HG03097 (cell line): ENCODE measurements around the gene CNOT8.

Source experiments
- ATAC-seq: cut with Tn5 transposase; IDR thresholded peaks from one replicate; pipeline ENCODE4 v1.9.1; 2021; ENCODE audit not compliant: unreplicated experiment, low FRiP score

CNOT8 gene

GRCh38 chr5:154862766-154863165, 4.3 kb downstream of the CNOT8 start:
- no peak for ATAC-seq

DNA sequence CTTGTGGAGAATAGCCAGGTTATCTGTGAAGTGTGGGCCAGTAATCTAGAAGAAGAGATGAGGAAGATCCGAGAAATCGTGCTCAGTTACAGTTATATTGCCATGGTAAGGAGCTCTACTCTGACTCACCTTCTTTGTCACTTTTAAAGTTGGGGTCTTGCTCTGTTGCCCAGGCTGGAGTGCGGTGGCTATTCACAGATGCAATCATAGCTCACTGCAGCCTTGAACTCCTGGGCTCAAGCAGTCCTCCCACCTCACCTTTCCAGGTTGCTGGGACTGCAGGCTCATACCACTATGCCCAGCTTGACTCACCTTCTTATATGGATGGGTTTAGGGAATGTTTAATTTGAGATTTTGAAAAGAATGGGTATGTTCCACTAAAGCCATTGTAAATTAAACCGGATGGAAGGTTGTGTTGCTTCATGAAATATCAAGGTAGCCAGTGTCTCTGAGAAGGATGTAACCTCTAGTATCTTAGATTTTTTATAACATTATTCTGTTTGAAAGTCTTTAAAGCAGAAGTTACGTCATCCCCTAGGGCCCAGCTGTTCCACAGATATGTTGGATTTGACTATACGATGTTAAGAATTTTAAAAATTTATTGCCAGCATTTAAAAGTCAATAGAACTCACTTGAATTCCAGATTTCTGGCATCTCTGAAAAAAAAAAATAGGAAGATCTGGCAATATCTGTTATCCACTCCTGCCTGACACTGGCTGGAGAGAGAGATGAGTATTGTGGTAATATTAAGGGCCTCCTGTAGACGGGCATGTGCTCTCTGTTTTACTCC, 5.1 kb downstream of the CNOT8 start:
- no peak for ATAC-seq

- ATAC-seq, result no peak
Observed at GRCh38 chr5:154865466-154866184, 7.2 kb downstream of the CNOT8 start.

DNA sequence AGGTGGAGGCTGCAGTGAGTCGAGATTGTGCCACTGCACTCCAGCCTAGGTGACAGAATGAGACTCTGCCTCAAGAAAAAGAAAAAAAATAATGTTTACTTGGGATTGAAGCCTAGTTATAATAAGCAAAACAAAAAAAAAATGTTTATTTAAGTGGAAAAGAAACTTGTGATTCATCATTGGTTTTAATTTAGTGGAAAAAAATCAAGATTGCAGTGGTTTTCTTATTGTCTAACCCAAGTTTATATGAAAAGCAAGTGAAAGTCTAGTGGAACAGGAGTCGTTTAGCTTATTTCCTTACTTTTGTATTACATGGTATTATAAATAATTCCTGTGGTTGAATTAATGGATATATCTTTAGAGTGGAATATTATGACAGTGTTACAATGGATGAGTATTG, 8.4 kb downstream of the CNOT8 start:
- ATAC-seq, result no peak

- no peak for ATAC-seq
Observed at GRCh38 chr5:154868702-154869101, 10.3 kb downstream of the CNOT8 start.

DNA sequence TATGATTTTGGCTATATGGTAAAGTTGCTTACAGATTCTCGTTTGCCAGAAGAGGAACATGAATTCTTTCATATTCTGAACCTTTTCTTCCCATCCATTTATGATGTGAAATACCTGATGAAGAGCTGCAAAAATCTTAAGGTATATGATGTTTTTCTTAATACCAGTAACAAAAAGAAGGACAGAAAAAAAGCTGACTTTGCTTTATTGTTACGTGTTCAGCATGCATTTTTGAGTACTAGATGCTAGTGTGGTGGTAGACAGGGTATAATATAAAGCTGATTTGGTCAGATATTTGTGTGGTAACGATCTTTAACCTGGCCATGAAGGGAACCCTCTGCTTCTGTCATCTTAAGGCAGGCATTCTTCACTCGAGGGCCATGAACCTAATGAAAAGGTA, 13.3 kb downstream of the CNOT8 start:
- ATAC-seq, result no peak

DNA sequence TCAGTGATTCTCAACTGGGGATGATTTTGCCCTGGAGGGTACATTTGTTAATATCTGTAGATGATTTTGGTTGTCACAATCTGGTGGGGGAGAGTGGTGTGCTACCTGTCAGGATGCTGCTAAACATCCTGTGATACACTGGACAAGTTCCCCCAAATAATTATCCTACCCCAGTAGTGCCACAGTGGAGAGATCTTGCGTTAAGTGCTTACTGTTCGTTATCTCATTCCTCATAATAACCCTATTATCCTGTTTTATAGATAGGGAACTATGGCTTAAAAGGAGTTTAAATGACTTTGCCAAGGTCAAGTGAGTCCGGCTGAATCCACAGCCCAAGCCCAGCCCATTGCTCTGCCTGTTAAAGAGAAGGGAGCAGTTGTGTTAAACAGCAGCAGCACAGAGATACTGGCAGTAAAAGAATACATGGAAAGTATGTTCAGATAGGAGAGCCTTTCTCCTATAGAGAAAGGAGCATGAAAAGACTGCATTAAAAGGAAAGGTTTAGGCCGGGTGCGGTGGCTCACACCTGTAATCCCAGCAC, 15.4 kb downstream of the CNOT8 start:
- no peak for ATAC-seq

GRCh38 chr5:154878642-154879335, 20.4 kb downstream of the CNOT8 start:
- no peak for ATAC-seq

GRCh38 chr5:154881986-154882385, 23.6 kb downstream of the CNOT8 start:
- no peak for ATAC-seq

GRCh38 chr5:154884424-154884823, 26.0 kb downstream of the CNOT8 start:
- ATAC-seq, result no peak

DNA sequence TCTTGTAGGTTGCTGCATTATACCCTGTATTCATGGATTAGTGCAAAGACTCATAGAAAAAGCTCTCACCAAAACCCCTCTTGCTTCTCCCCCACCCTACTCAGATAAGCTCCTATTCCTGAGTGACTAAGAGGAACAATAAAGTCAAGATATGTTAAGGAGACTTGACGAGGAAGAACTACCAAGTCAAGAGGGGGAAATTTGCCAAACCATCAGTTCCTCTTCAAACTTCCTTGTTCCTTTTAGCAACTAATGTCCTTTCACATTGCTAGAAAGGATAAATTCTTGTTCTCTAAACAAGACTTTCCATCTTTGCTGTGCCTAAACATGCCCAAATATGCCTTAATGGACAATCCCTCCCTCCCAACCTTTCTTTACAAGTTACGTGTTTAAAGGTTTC, 27.0 kb downstream of the CNOT8 start:
- no peak for ATAC-seq

DNA sequence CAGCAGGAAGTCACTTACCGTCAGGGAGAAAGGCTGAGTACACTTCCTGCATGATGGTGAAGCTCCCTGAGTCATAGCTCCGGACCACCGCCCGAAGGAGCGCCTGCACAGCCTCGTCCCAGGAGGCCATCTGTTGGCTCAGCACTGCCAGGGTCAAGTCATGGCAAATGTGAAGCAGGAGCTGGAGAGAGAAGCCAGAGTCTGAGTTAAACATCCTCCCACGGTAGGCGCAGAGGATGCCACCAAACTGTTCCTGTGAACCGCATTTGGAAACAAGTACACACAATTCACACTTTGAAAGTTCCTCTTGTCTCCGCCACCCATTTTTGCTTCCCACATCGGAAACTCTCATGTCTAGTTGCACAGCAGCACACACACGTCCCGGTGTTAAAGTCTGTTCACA, 33.9 kb downstream of the CNOT8 start:
- no peak for ATAC-seq

GRCh38 chr5:154893381-154893780, 35.0 kb downstream of the CNOT8 start:
- no peak for ATAC-seq

DNA sequence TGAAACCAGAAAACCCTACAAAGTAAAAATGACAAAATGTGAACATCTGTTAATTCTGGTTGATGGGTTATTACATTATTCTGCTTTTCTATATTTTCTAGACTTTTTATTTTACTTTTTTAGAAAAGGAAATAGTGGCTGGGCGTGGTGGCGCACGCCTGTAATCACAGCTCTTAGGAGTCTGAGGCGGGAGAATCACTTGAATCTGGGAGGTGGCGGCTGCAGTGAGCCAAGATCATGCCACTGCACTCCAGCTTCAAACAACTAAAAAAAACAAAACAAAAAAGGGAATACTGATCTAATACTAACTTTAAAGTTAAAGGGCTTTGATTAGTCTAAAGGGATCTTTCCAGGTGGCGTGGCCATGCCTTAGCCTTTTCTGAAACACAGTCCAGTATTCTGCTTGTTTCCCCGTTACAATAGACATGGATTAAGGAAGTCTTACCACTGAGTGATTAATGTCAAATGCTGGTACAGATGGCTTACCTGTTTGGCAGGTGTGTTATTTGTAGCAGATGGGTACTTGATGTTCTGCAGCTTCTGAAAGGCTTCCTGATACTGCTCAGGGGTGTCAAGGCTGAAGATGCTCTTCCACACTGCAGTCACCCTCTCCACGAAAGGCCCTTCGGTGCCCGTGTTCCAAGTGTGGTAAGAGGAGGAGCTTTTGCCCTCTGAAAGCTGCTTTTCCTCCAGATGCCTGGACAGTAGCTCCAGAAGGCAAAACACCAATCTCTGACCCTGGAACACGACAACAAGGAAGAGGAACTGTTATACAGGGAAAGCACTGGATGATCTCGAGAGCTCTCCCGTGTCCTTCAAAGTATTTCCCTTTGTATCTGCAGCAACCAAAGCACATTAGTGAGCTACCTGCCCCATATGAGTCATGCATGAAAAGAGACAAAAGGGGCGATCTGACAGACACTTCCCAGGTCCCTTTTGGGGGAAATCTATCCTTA, 37.5 kb downstream of the CNOT8 start:
- no peak for ATAC-seq

GRCh38 chr5:154896562-154897165, 38.2 kb downstream of the CNOT8 start:
- no peak for ATAC-seq

DNA sequence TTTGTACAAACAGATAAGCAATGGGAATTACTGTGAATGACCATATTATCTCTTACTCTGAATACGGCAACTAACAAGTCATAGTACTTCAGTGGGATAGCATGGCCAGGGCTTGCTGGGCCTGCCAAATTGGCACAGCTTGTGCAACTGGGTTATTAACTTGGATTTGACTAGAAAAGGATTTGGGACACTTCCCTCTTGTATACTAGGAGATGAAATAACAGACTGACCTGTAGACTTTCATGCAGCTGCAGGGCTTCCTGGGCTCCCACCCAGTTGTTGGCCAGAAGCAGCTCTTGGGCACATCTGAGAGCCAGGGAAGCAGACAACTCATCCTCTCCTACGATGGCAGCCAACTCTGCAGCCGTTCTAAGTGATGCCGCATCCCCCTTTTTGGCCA, 39.8 kb downstream of the CNOT8 start:
- ATAC-seq, result no peak

DNA sequence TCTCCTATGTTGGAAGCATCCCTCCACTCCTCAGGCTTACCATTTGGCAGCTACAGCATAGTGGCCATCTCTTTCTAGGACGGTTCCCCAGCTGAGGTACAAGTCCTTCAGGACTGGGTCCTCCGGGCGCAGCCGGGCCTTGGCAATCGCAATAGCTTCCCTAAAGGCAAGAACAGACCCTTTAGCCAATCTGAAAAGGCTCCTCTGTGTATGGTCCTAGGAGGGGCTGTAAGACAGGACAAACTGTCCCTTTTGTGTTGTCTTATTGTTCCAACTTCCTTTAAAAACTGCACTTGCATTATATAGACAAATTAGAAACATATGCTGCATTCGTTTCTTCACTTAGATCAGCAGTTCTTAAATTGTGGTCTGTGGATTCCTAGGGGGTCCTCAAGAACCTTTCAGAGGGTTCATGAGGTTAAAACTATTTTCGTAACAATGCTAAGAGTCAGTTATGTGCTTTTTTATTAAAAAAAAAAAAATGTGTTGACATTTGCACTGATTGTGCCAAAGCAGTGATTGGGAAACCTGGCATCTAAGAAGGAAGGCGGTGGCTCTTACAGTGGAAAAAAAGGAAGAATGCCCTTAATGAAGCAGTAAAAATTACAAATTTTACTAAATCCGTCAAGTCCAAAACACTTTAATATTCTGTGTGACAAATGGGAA, 40.9 kb downstream of the CNOT8 start:
- no peak for ATAC-seq

- ATAC-seq, result no peak
Observed at GRCh38 chr5:154900066-154900465, 41.6 kb downstream of the CNOT8 start.

DNA sequence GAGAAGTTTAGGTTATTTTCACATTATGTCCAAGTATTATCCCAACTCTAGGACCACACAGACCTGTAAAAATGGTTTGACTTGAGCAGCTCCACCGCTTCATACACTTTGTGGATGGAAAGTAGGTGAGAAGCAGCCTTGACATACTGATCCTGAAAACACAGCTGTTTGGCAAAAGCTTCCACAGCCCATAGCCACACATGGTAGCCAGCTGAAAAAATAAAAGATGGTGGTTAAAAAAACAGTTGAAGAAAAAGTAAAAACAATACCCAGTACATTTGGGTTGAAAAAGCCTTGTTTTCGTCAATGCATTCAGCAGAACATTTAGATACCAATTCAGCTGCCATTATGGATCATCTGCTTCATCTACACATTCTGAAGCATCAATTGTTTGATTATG, 42.8 kb downstream of the CNOT8 start:
- ATAC-seq, result no peak
